Activated CD4-positive, alpha-beta T cell treated with anti-CD3 and anti-CD28 coated beads for 1 hour (primary cell): ENCODE data around the gene AMTN.
"Not testable (repeated sequence)": the region's sequence is repeated elsewhere in the genome, so short reads cannot be mapped to it uniquely, and the experiment has no call there.

Source experiments
- DNase-seq: peaks from one replicate; pipeline ENCODE4 v3.0.0-alpha.2; 2020

AMTN gene

GRCh38 chr4:70518269-70518668, at the start of gene AMTN:
Gene AMTN, plus strand, starts transcription at chr4:70518569. Its CDS starts 209 bp downstream, at chr4:70518778.
- no peak for DNase-seq

GRCh38 chr4:70471897-70472296, 46.5 kb upstream of the AMTN start, which contains the start of gene MUC7:
Gene MUC7, plus strand, starts transcription at chr4:70472197. Its CDS starts 1,825 bp downstream, at chr4:70474022.
- no peak for DNase-seq

GRCh38 chr4:70473679-70474078, 44.7 kb upstream of the AMTN start:
- DNase-seq: no peak

- DNase-seq: no peak
Observed at GRCh38 chr4:70488748-70489147, 29.6 kb upstream of the AMTN start.

- no peak for DNase-seq
Observed at GRCh38 chr4:70496231-70496630, 22.1 kb upstream of the AMTN start.

- not testable (repeated sequence) for DNase-seq
Observed at GRCh38 chr4:70501838-70502237, 16.5 kb upstream of the AMTN start.

- no peak for DNase-seq
Observed at GRCh38 chr4:70504733-70505132, 13.6 kb upstream of the AMTN start.

GRCh38 chr4:70505151-70505748, 13.1 kb upstream of the AMTN start:
- DNase-seq: peak; percentile 12

GRCh38 chr4:70508801-70509200, 9.6 kb upstream of the AMTN start:
- no peak for DNase-seq

- DNase-seq: no peak
Observed at GRCh38 chr4:70511365-70511764, 7.0 kb upstream of the AMTN start.

- DNase-seq: no peak
Observed at GRCh38 chr4:70515367-70516250, 2.8 kb upstream of the AMTN start.

- no peak for DNase-seq
Observed at GRCh38 chr4:70518716-70519115, 347 bp downstream of the AMTN start.

- DNase-seq: no peak
Observed at GRCh38 chr4:70522626-70523025, 4.3 kb downstream of the AMTN start.

- DNase-seq: no peak
Observed at GRCh38 chr4:70530997-70531396, 12.6 kb downstream of the AMTN start.

- DNase-seq: no peak
Observed at GRCh38 chr4:70531981-70532380, 13.6 kb downstream of the AMTN start.

- DNase-seq: no peak
Observed at GRCh38 chr4:70533211-70533610, 14.8 kb downstream of the AMTN start.

- no peak for DNase-seq
Observed at GRCh38 chr4:70533791-70534190, 15.4 kb downstream of the AMTN start.

- DNase-seq: not testable (repeated sequence)
Observed at GRCh38 chr4:70534886-70535285, 16.5 kb downstream of the AMTN start.

GRCh38 chr4:70538869-70539268, 20.5 kb downstream of the AMTN start:
- DNase-seq: no peak

GRCh38 chr4:70544279-70544868, 26.0 kb downstream of the AMTN start:
- DNase-seq: no peak

GRCh38 chr4:70556856-70557255, 38.5 kb downstream of the AMTN start:
- DNase-seq: no peak

- DNase-seq: no peak
Observed at GRCh38 chr4:70559211-70559830, 41.0 kb downstream of the AMTN start.

GRCh38 chr4:70559924-70560323, 41.6 kb downstream of the AMTN start:
- DNase-seq: no peak
